ENCODE data around the gene SEMG1. TPM values are rescaled to one million over a fixed set of nuclear protein-coding genes. Genes with fewer than 3 reads are reported as not detected.

Gene SEMG1
- total and polyA plus RNA-seq, 8 donors: not detected

DNA sequence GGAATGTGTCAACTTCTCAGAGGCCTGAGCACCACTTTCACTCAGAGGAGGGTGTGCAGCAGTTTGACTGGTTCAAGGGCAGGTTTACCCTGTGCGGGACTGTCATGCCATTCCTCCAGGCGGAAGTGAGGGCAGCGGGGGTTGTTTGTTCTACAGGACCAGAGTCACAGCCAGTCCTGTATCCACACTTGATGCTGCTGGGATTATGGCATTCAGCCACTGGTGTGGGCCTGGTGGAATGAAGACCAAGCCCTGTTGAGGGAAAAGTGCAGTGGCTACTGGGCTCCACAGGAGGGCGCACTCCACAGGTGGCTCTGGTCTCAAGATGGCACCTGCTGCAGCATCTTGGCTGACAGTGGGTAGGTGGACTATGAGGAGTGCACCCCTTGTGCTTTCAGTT is 29.2 kb downstream of the SEMG1 start:
- H3K9me3 ChIP-seq: peaks cover 5 to 18% (median 17%) of the 10 kb centered on the region in 4 donors
- intact Hi-C loops (cut with DNase I; ENCODE audit: low total_unique reads): no loop called here
- no peak overlapping the region for H3K27ac ChIP-seq
- DNase-seq: no peak
- H3K27me3 ChIP-seq: peaks cover 0 to 21% (median 0%) of the 10 kb centered on the region in 3 donors
- H3K4me1 ChIP-seq: no peaks in the 10 kb centered on the region
- no peak overlapping the region for H3K4me3 ChIP-seq
- 57 to 67% (median 65%) methylated on average over 4 of the region's 4 CpGs for WGBS, 5 donors
- no peaks in the 10 kb centered on the region for H3K36me3 ChIP-seq
- no peak for TF ChIP-seq POLR2AphosphoS5 (IDR thresholded peaks at IDR 0.05)
- TF ChIP-seq, protein P1, sequence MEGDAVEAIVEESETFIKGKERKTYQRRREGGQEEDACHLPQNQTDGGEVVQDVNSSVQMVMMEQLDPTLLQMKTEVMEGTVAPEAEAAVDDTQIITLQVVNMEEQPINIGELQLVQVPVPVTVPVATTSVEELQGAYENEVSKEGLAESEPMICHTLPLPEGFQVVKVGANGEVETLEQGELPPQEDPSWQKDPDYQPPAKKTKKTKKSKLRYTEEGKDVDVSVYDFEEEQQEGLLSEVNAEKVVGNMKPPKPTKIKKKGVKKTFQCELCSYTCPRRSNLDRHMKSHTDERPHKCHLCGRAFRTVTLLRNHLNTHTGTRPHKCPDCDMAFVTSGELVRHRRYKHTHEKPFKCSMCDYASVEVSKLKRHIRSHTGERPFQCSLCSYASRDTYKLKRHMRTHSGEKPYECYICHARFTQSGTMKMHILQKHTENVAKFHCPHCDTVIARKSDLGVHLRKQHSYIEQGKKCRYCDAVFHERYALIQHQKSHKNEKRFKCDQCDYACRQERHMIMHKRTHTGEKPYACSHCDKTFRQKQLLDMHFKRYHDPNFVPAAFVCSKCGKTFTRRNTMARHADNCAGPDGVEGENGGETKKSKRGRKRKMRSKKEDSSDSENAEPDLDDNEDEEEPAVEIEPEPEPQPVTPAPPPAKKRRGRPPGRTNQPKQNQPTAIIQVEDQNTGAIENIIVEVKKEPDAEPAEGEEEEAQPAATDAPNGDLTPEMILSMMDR (IDR thresholded peaks at IDR 0.05): peak in 1 of 7 experiments; percentile 26

- intact Hi-C loops (cut with DNase I; ENCODE audit: low total_unique reads): no loop called here
- WGBS, 5 donors: 73 to 88% (median 78%) methylated on average over 2 of the region's 2 CpGs
Observed at GRCh38 chr20:45238139-45238538, 31.3 kb downstream of the SEMG1 start.

GRCh38 chr20:45246109-45246508 is 39.3 kb downstream of the SEMG1 start:
- DNase-seq: no peak
- Histone ChIP-seq H3K27ac (no peak overlapping the region), H3K4me3 (no peak overlapping the region), H3K9me3 (no peaks in the 10 kb centered on the region), H3K36me3 (no peaks in the 10 kb centered on the region), H3K27me3 (peaks cover 0 to 32% (median 0%) of the 10 kb centered on the region in 3 donors), H3K4me1 (peaks cover 0 to 6% (median 0%) of the 10 kb centered on the region in 4 donors)
- intact Hi-C loops (cut with DNase I; ENCODE audit: low total_unique reads): no loop called here
- TF ChIP-seq, protein P1 (IDR thresholded peaks at IDR 0.05): no peak
- WGBS, 5 donors: 36 to 53% (median 47%) methylated on average over 6 of the region's 6 CpGs

More at GRCh38 chr20:45238139-45238538, 31.3 kb downstream of the SEMG1 start:
- Histone ChIP-seq H3K4me3 (no peak overlapping the region), H3K27ac (no peak overlapping the region), H3K27me3 (peaks cover 0 to 30% (median 0%) of the 10 kb centered on the region in 3 donors), H3K4me1 (peaks cover 0 to 6% (median 0%) of the 10 kb centered on the region in 4 donors), H3K36me3 (no peaks in the 10 kb centered on the region), H3K9me3 (peaks cover 5 to 18% (median 17%) of the 10 kb centered on the region in 4 donors)
- no peak for DNase-seq
- TF ChIP-seq POLR2A (IDR thresholded peaks at IDR 0.05): no peak
- TF ChIP-seq POLR2AphosphoS5 (IDR thresholded peaks at IDR 0.05): no peak
- TF ChIP-seq EP300 (IDR thresholded peaks at IDR 0.05): no peak
- TF ChIP-seq, protein P1 (IDR thresholded peaks at IDR 0.05): no peak

- DNase-seq: no peak
- intact Hi-C loops (cut with DNase I; ENCODE audit: low total_unique reads): no loop called here
- Histone ChIP-seq H3K27me3 (peaks cover 0 to 24% (median 0%) of the 10 kb centered on the region in 3 donors), H3K4me1 (peaks cover 0 to 5% (median under 1%) of the 10 kb centered on the region in 4 donors), H3K27ac (no peak overlapping the region), H3K9me3 (no peaks in the 10 kb centered on the region), H3K4me3 (no peak overlapping the region), H3K36me3 (no peaks in the 10 kb centered on the region)
- WGBS, 5 donors: 26 to 71% (median 56%) methylated on average over 1 of the region's 1 CpG
- TF ChIP-seq POLR2A (IDR thresholded peaks at IDR 0.05) (no peak), EP300 (IDR thresholded peaks at IDR 0.05) (no peak), POLR2AphosphoS5 (IDR thresholded peaks at IDR 0.05) (no peak)
- TF ChIP-seq, protein P1 (IDR thresholded peaks at IDR 0.05): no peak
Observed at GRCh38 chr20:45247865-45248264, 41.0 kb downstream of the SEMG1 start.
